ENCODE measurements around the gene GBE1. TPM values are rescaled to one million over a fixed set of nuclear protein-coding genes. Genes with fewer than 3 reads are reported as not detected.

GBE1 gene
- total RNA-seq, 1 donor from 2014 or later = 39.2 TPM

- Mint-ChIP-seq H3K27ac (ENCODE audit: unreplicated experiment) (no peak overlapping the region), H3K4me3 (ENCODE audit: unreplicated experiment) (no peak overlapping the region), H3K4me1 (ENCODE audit: unreplicated experiment) (no peaks in the 10 kb centered on the region), H3K27me3 (ENCODE audit: unreplicated experiment) (no peaks in the 10 kb centered on the region), H3K9me3 (ENCODE audit: unreplicated experiment) (no peaks in the 10 kb centered on the region), H3K36me3 (ENCODE audit: unreplicated experiment) (peaks cover 3% of the 10 kb centered on the region)
- DNase-seq (ENCODE audit: extremely low spot score, unreplicated experiment) = no peak
- TF ChIP-seq, protein P1, sequence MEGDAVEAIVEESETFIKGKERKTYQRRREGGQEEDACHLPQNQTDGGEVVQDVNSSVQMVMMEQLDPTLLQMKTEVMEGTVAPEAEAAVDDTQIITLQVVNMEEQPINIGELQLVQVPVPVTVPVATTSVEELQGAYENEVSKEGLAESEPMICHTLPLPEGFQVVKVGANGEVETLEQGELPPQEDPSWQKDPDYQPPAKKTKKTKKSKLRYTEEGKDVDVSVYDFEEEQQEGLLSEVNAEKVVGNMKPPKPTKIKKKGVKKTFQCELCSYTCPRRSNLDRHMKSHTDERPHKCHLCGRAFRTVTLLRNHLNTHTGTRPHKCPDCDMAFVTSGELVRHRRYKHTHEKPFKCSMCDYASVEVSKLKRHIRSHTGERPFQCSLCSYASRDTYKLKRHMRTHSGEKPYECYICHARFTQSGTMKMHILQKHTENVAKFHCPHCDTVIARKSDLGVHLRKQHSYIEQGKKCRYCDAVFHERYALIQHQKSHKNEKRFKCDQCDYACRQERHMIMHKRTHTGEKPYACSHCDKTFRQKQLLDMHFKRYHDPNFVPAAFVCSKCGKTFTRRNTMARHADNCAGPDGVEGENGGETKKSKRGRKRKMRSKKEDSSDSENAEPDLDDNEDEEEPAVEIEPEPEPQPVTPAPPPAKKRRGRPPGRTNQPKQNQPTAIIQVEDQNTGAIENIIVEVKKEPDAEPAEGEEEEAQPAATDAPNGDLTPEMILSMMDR (IDR thresholded peaks at IDR 0.05) = no peak
These were observed 123.0 kb downstream of the GBE1 start for GRCh38 chr3:81638480-81638879.

GRCh38 chr3:81632659-81633058, 128.8 kb downstream of the GBE1 start:
- no peaks in the 10 kb centered on the region for H3K27me3 Mint-ChIP-seq (ENCODE audit: unreplicated experiment)
- DNase-seq (ENCODE audit: extremely low spot score, unreplicated experiment) = no peak
- no peaks in the 10 kb centered on the region for H3K4me1 Mint-ChIP-seq (ENCODE audit: unreplicated experiment)
- peaks cover 4% of the 10 kb centered on the region for H3K9me3 Mint-ChIP-seq (ENCODE audit: unreplicated experiment)
- TF ChIP-seq, protein P1 (IDR thresholded peaks at IDR 0.05) = no peak
- H3K27ac Mint-ChIP-seq (ENCODE audit: unreplicated experiment) = no peak overlapping the region
- H3K4me3 Mint-ChIP-seq (ENCODE audit: unreplicated experiment) = no peak overlapping the region
- H3K36me3 Mint-ChIP-seq (ENCODE audit: unreplicated experiment) = peaks cover 13% of the 10 kb centered on the region

- Mint-ChIP-seq H3K4me3 (ENCODE audit: unreplicated experiment) (no peak overlapping the region), H3K36me3 (ENCODE audit: unreplicated experiment) (peaks cover under 1% of the 10 kb centered on the region), H3K27me3 (ENCODE audit: unreplicated experiment) (no peaks in the 10 kb centered on the region), H3K4me1 (ENCODE audit: unreplicated experiment) (peaks cover 2% of the 10 kb centered on the region), H3K9me3 (ENCODE audit: unreplicated experiment) (no peaks in the 10 kb centered on the region), H3K27ac (ENCODE audit: unreplicated experiment) (no peak overlapping the region)
- TF ChIP-seq, protein P1 (IDR thresholded peaks at IDR 0.05) = no peak
- DNase-seq (ENCODE audit: extremely low spot score, unreplicated experiment) = no peak
These were observed 136.7 kb downstream of the GBE1 start for GRCh38 chr3:81624756-81625155.

GRCh38 chr3:81622395-81622794, 139.1 kb downstream of the GBE1 start:
- Mint-ChIP-seq H3K4me1 (ENCODE audit: unreplicated experiment) (peaks cover 2% of the 10 kb centered on the region), H3K27me3 (ENCODE audit: unreplicated experiment) (no peaks in the 10 kb centered on the region), H3K27ac (ENCODE audit: unreplicated experiment) (no peak overlapping the region), H3K9me3 (ENCODE audit: unreplicated experiment) (no peaks in the 10 kb centered on the region), H3K4me3 (ENCODE audit: unreplicated experiment) (no peak overlapping the region), H3K36me3 (ENCODE audit: unreplicated experiment) (peaks cover 3% of the 10 kb centered on the region)
- TF ChIP-seq, protein P1 (IDR thresholded peaks at IDR 0.05) = no peak
- no peak for DNase-seq (ENCODE audit: extremely low spot score, unreplicated experiment)

GRCh38 chr3:81621277-81621676, 140.2 kb downstream of the GBE1 start:
- Mint-ChIP-seq H3K4me3 (ENCODE audit: unreplicated experiment) (no peak overlapping the region), H3K36me3 (ENCODE audit: unreplicated experiment) (peaks cover 7% of the 10 kb centered on the region), H3K27ac (ENCODE audit: unreplicated experiment) (no peak overlapping the region), H3K27me3 (ENCODE audit: unreplicated experiment) (no peaks in the 10 kb centered on the region), H3K4me1 (ENCODE audit: unreplicated experiment) (peaks cover 2% of the 10 kb centered on the region), H3K9me3 (ENCODE audit: unreplicated experiment) (no peaks in the 10 kb centered on the region)
- DNase-seq (ENCODE audit: extremely low spot score, unreplicated experiment) = no peak
- TF ChIP-seq, protein P1 (IDR thresholded peaks at IDR 0.05) = no peak
